Heart left ventricle (tissue), 16 donors: ENCODE results near the gene CENPA. TPM values are rescaled to one million over a fixed set of nuclear protein-coding genes. Genes with fewer than 3 reads are reported as not detected.

Source experiments
- ATAC-seq, 4 donors: fragments of 200-7000 bp; cut with Tn5 transposase; one replicate each; pipeline ENCODE4 v1.9.1; 2020 to 2022; ENCODE audit warnings: moderate library complexity in 4 of 4, mild to moderate bottlenecking in 3 of 4, moderate number of reproducible peaks in 1 of 4
- DNase-seq, 5 donors: peaks; one replicate each; pipeline ENCODE4 v3.0.0-alpha.2; 2020
- H3K27ac ChIP-seq, 12 donors: fragments of 200-600 bp; sonication (generic) in 4 of 12; one replicate each; pipeline versions ENCODE4 v1.5.0 to v1.8.0; 2016 to 2022; ENCODE audit warnings: mild to moderate bottlenecking in 2 of 12
- H3K27me3 ChIP-seq, 9 donors: fragments of 200-600 bp; sonication (generic) in 2 of 9; one replicate each; pipeline versions ENCODE4 v1.5.1 to v1.8.0; 2016 to 2022; ENCODE audit warnings: mild to moderate bottlenecking in 3 of 9
- H3K36me3 ChIP-seq, 9 donors: fragments of 200-600 bp; sonication (generic) in 2 of 9; one replicate each; pipeline versions ENCODE4 v1.5.0 to v1.8.0; 2018 to 2022; ENCODE audit warnings: mild to moderate bottlenecking in 2 of 9
- H3K4me1 ChIP-seq, 12 donors: fragments of 200-600 bp; sonication (generic) in 4 of 12; one replicate each; pipeline versions ENCODE4 v1.5.0 to v1.8.0; 2016 to 2022; ENCODE audit warnings: mild to moderate bottlenecking in 3 of 12
- H3K4me3 ChIP-seq, 12 donors: fragments of 200-600 bp; sonication (generic) in 4 of 12; one replicate each; pipeline versions ENCODE4 v1.5.0 to v1.8.0; 2017 to 2022; ENCODE audit warnings: mild to moderate bottlenecking in 9 of 12, moderate library complexity in 4 of 12
- H3K9me3 ChIP-seq, 12 donors: fragments of 200-600 bp; sonication (generic) in 4 of 12; one replicate each; pipeline versions ENCODE4 v1.5.0 to v1.8.0; 2016 to 2022; ENCODE audit warnings: mild to moderate bottlenecking in 1 of 12
- CTCF ChIP-seq, 12 donors: fragments of 200-600 bp; sonication (generic) in 4 of 12; IDR thresholded peaks; one replicate each; pipeline versions ENCODE4 v1.5.0 to v1.8.0; 2018 to 2022; ENCODE audit warnings: antibody characterized with exemption in 12 of 12, mild to moderate bottlenecking in 5 of 12
- POLR2A ChIP-seq, 2 donors: fragments of 450-650 bp; IDR thresholded peaks; one replicate each; pipeline ENCODE4 v1.6.1; 2017; ENCODE audit warnings: antibody characterized with exemption in 2 of 2, mild to moderate bottlenecking in 2 of 2, moderate library complexity in 2 of 2
- WGBS, 4 donors: extraction: QIAGEN DNeasy Blood & Tissue Kit in 2 of 4; methylation state at CpG; one replicate each; pipeline versions ENCODE4 v1.1.5 to v1.1.7; 2013 to 2018; 5-methylcytosine and 5-hydroxymethylcytosine counted together
- intact Hi-C, 10 donors: fragments of 100-400 bp; cut with DNase I; formaldehyde crosslinking; loops; one replicate each; pipeline versions ENCODE4 v1.11.1 to v1.14.2; 2022
- polyA plus RNA-seq, 2 donors: library from polyadenylated mRNA; stranded (reverse); fragments of 200-250 nt; gene quantifications; one replicate each; pipeline ENCODE4 v1.2.3, GENCODE V29; 2013
- total RNA-seq, 9 donors: library from RNA; depleted of rRNA in 2 of 9; stranded (reverse); fragments of >200 nt in 2 of 9; fragmentation: NEBNext Ultra II Directional in 3 of 9; extraction: Animal tissue kit (Norgen Biotek cat#: 25700) in 3 of 9; gene quantifications; one replicate each; pipeline versions ENCODE4 v1.1.0 to v1.2.4, GENCODE V29; 2016 to 2023
- donor health status: ischemic (EF 13 %, LVEDD 7.1; RV severe dilation, severe dysfunction).
- donor health status: healthy with polysubstance abuse.
- donor health status: DM: no; HTN: yes; CAD: no.
- donor health status: DM: no; HTN: no; CAD: no.
- donor health status: ischemic (EF 25% LVEDD 6.9; RV normal size, moderate dysfunction).
- donor health status: ischemic (EF 25% LVEDD 5.7; RV mildly dilated, moderate dysfunction).
- donor health status: healthy.
- donor health status: DM: yes; HTN: yes; CAD: no.
- donor health status: ischemic (EF 35%, LVEDD 5.7; RV mildly dilated, moderate dysfunction).
- donor health status: nonischemic (EF 11% LVEDD 7.7; RV severe dilation, severe dysfunction).
- donor health status: DM: yes; HTN: yes; CAD: no.
- donor health status: PGD.
- donor health status: ischemic (EF 29% LVEDD 5.4; RV normal size, mild dysfunction).
- donor health status: nonischemic (EF 23%, LVEDD 6.1; RV moderate dilation, normal function).

Gene CENPA
- total and polyA plus RNA-seq, 11 donors, result 0.25 to 26.8 (median 3.2) TPM; not detected in 1

- TF ChIP-seq POLR2A (IDR thresholded peaks at IDR 0.05) (no peak), CTCF (IDR thresholded peaks at IDR 0.05) (no peak)
- intact Hi-C loops, result loop anchor here in 1 of 10 donors (5.0 kb wide), 1 partner anchor 47 kb away; the partner anchor contains the start of gene KCNK3
- 88 to 98% (median 97%) methylated on average over 7 of the region's 7 CpGs for WGBS, 4 donors
- H3K9me3 ChIP-seq, result no peaks in the 10 kb centered on the region
- no peak for ATAC-seq
- peaks cover 0 to 16% (median 4%) of the 10 kb centered on the region in 12 donors for H3K4me1 ChIP-seq
- no peaks in the 10 kb centered on the region for H3K36me3 ChIP-seq
- H3K27me3 ChIP-seq, result no peaks in the 10 kb centered on the region
- no peak overlapping the region for H3K4me3 ChIP-seq
- no peak for DNase-seq
- H3K27ac ChIP-seq, result no peak overlapping the region
Measured at GRCh38 chr2:26739514-26739913, 46.3 kb upstream of the CENPA start.

GRCh38 chr2:26740346-26740745 is 45.5 kb upstream of the CENPA start:
- DNase-seq (no peak), ATAC-seq (no peak)
- WGBS, 4 donors, result 73 to 85% (median 78%) methylated on average over 6 of the region's 6 CpGs
- H3K36me3 ChIP-seq, result no peaks in the 10 kb centered on the region
- no peak overlapping the region for H3K4me3 ChIP-seq
- no peaks in the 10 kb centered on the region for H3K27me3 ChIP-seq
- H3K4me1 ChIP-seq, result peaks cover 0 to 13% (median 4%) of the 10 kb centered on the region in 12 donors
- no peaks in the 10 kb centered on the region for H3K9me3 ChIP-seq
- no peak for TF ChIP-seq CTCF (IDR thresholded peaks at IDR 0.05)
- TF ChIP-seq POLR2A (IDR thresholded peaks at IDR 0.05), result no peak
- no peak overlapping the region for H3K27ac ChIP-seq
- intact Hi-C loops, result no loop called here

GRCh38 chr2:26740890-26741302 is 45.0 kb upstream of the CENPA start:
- no peak for ATAC-seq
- H3K4me3 ChIP-seq, result no peak overlapping the region
- H3K9me3 ChIP-seq, result no peaks in the 10 kb centered on the region
- DNase-seq, result no peak
- intact Hi-C loops, result no loop called here
- no peaks in the 10 kb centered on the region for H3K27me3 ChIP-seq
- H3K27ac ChIP-seq, result no peak overlapping the region
- no peaks in the 10 kb centered on the region for H3K36me3 ChIP-seq
- TF ChIP-seq CTCF (IDR thresholded peaks at IDR 0.05) (no peak), POLR2A (IDR thresholded peaks at IDR 0.05) (no peak)
- 57 to 76% (median 63%) methylated on average over 2 to 8 of the region's 8 CpGs for WGBS, 4 donors
- H3K4me1 ChIP-seq, result peaks cover 0 to 12% (median 3%) of the 10 kb centered on the region in 12 donors

GRCh38 chr2:26742048-26742770 is 43.6 kb upstream of the CENPA start:
- TF ChIP-seq POLR2A (IDR thresholded peaks at IDR 0.05) (no peak), CTCF (IDR thresholded peaks at IDR 0.05) (no peak)
- WGBS, 4 donors, result 87 to 93% (median 93%) methylated on average over 15 of the region's 15 CpGs
- intact Hi-C loops, result no loop called here

More at GRCh38 chr2:26742048-26742770, 43.6 kb upstream of the CENPA start:
- DNase-seq (no peak), ATAC-seq (no peak)
- no peak overlapping the region for H3K4me3 ChIP-seq
- no peaks in the 10 kb centered on the region for H3K27me3 ChIP-seq
- H3K9me3 ChIP-seq, result no peaks in the 10 kb centered on the region
- no peak overlapping the region for H3K27ac ChIP-seq
- H3K36me3 ChIP-seq, result no peaks in the 10 kb centered on the region
- peaks cover 0 to 3% (median 0%) of the 10 kb centered on the region in 12 donors for H3K4me1 ChIP-seq
